Panc1 (cell line): ENCODE results near the gene TNFSF11.

Experiments
- POLR2AphosphoS5 ChIP-seq: IDR thresholded peaks from 2 replicates; pipeline ENCODE4 v1.6.1; 2012; ENCODE audit warnings: mild to moderate bottlenecking, low read depth, low read length, moderate library complexity
- TF ChIP-seq, protein P1 (sequence below): fragments of 450-650 bp; IDR thresholded peaks from 2 replicates; pipeline ENCODE4 v1.5.1; 2017; ENCODE audit warnings: mild to moderate bottlenecking

DNA sequence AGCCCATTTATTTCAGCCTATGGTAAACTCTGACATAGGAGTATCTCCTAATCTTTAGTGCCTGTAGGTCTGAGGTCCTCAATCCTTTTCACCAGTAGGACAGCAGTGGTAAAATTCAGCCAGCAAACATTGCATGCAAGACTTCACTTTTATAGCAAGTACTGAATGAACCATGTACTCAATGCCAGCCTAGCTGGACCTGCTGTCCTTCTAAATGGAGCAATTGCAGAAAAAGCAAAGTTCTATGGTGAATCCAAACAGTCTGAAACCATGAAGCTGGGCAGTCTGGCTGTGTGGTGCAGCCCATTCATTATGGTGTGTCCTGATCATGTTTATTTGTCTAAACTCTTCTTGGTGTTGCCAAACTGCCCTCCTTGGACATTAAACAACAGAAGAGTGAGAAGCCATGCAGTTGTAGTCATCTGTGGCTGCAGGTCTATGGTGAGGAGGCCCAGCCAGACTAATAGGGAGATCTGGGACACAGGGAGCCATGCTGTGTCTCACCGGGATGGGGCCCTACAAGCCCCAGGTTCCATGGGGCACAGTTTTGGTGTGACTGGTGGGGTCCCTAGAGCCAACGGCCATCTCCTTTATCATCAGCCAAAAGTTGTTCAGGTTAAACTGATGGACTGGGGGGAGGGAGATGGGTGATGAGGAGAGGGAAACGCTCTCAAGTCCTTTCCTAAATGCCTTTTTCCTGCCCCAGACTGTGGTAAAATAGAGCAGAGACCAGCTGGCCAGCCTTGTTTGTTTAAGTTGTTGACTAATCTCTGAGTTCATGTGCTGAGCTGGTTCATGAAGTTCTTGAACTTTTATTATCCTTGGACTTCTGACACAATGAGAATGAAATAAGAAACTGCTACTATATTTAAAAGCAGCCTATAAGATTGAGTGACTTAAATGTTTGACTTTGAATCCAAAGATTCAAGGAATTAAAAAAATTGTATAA is 20.6 kb upstream of the TNFSF11 start:
- TF ChIP-seq, protein P1, sequence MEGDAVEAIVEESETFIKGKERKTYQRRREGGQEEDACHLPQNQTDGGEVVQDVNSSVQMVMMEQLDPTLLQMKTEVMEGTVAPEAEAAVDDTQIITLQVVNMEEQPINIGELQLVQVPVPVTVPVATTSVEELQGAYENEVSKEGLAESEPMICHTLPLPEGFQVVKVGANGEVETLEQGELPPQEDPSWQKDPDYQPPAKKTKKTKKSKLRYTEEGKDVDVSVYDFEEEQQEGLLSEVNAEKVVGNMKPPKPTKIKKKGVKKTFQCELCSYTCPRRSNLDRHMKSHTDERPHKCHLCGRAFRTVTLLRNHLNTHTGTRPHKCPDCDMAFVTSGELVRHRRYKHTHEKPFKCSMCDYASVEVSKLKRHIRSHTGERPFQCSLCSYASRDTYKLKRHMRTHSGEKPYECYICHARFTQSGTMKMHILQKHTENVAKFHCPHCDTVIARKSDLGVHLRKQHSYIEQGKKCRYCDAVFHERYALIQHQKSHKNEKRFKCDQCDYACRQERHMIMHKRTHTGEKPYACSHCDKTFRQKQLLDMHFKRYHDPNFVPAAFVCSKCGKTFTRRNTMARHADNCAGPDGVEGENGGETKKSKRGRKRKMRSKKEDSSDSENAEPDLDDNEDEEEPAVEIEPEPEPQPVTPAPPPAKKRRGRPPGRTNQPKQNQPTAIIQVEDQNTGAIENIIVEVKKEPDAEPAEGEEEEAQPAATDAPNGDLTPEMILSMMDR = no peak
- TF ChIP-seq POLR2AphosphoS5 = no peak
